Tongue (tissue), 2 donors: ENCODE measurements around the gene TARBP1. TPM values are rescaled to one million over a fixed set of nuclear protein-coding genes. Genes with fewer than 3 reads are reported as not detected.
"Not testable (repeated sequence)": the region's sequence is repeated elsewhere in the genome, so short reads cannot be mapped to it uniquely, and the experiment has no call there.

Experiments used
- DNase-seq: peaks from one replicate; pipeline ENCODE4 v3.0.0-alpha.2; 2015
- total RNA-seq: library from RNA; depleted of rRNA; stranded (reverse); fragments of >200 nt; gene quantifications from one replicate; pipeline ENCODE4 v1.2.3, GENCODE V29; 2014

The TARBP1 gene, protein sequence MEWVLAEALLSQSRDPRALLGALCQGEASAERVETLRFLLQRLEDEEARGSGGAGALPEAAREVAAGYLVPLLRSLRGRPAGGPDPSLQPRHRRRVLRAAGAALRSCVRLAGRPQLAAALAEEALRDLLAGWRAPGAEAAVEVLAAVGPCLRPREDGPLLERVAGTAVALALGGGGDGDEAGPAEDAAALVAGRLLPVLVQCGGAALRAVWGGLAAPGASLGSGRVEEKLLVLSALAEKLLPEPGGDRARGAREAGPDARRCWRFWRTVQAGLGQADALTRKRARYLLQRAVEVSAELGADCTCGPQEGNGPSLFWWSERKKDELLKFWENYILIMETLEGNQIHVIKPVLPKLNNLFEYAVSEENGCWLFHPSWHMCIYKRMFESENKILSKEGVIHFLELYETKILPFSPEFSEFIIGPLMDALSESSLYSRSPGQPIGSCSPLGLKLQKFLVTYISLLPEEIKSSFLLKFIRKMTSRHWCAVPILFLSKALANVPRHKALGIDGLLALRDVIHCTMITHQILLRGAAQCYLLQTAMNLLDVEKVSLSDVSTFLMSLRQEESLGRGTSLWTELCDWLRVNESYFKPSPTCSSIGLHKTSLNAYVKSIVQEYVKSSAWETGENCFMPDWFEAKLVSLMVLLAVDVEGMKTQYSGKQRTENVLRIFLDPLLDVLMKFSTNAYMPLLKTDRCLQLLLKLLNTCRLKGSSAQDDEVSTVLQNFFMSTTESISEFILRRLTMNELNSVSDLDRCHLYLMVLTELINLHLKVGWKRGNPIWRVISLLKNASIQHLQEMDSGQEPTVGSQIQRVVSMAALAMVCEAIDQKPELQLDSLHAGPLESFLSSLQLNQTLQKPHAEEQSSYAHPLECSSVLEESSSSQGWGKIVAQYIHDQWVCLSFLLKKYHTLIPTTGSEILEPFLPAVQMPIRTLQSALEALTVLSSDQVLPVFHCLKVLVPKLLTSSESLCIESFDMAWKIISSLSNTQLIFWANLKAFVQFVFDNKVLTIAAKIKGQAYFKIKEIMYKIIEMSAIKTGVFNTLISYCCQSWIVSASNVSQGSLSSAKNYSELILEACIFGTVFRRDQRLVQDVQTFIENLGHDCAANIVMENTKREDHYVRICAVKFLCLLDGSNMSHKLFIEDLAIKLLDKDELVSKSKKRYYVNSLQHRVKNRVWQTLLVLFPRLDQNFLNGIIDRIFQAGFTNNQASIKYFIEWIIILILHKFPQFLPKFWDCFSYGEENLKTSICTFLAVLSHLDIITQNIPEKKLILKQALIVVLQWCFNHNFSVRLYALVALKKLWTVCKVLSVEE (N-terminal part only)
- 29.5 TPM for total RNA-seq

DNA sequence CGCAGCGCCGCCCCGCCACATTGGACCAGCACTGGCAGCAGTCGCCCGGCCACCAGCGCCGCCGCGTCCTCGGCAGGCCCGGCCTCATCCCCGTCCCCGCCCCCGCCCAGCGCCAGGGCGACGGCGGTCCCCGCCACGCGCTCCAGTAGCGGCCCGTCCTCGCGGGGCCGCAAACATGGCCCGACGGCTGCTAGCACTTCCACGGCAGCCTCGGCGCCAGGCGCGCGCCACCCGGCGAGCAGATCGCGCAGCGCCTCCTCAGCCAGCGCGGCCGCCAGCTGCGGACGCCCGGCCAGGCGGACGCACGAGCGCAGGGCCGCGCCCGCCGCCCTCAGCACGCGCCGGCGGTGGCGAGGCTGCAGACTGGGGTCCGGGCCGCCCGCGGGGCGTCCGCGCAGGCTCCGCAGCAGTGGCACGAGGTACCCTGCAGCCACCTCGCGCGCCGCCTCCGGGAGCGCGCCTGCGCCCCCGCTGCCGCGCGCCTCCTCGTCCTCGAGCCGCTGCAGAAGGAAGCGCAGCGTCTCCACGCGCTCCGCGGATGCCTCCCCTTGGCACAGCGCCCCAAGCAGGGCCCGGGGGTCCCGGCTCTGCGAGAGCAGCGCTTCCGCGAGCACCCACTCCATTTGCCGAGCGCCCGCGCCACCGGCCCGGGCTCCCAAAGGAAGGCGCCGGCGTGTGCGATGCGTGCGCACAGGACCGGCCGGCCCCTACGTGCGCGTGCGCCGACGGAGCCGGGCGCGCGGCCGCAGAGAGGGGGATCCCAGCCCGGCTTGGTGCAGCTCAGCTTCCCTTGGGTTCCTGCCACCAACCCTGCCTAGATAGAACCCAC lies at the start of gene TARBP1:
TSS of gene TARBP1 (minus strand) at position 699 of the 829 bp plus-strand sequence. CDS start at position 623, 76 bp downstream.
- DNase-seq = peak; percentile 88

DNA sequence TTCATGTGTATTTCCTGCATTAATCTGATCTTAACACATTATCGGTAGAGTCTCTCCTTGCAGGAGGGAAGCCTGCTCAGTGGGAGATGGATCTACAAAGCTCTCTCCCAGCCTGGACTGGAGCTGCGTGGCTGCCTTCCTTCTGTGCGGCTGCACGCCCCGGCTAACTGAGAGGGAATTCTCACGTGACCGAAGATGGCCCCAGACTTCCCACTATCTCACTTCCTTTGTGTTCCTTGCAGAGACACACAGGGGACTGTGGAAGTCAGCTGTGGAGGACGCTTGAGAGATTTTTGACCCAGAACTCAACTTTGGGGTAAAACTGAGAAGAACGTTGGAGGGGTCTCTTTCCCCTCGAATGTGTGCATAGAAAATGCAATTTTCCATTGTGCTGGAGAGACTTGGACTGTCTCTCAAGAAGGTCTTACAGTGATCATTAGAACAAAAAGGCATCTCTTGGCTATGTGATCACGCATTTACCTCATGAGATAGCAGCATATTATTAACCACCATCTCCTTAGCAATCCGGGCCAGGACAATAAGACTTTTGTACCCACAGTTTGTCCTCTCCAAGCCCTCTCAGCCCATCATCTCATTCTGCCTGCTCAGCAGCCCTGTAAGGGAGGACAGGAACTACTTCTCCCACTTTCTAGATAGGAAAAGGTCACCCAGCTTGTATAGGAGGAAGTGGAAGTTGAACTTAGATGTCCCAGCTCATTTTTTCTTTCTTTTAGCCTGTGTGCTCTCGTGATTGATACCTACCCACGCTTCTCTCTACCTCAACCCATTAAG lies 49.3 kb upstream of the TARBP1 start:
- no peak for DNase-seq

DNA sequence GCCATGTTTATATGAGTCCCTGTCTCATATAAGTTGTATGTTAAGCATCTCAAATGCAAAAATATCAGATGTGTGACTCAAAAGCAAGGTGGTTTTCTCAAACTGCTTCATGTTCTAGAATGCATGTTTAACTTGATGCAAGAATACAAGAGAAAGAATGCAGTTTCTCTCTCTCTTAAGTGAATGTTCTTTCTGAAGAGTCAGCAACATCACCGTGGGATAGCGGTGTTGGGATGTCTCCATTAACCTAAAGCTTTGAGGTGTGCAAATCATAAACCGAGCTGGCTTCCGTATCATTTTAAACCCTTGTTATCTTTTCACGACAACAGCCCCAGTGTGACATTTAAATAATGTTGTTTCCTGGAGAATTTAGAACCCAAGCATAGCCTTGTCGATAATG lies 48.4 kb upstream of the TARBP1 start:
- DNase-seq = no peak

DNA sequence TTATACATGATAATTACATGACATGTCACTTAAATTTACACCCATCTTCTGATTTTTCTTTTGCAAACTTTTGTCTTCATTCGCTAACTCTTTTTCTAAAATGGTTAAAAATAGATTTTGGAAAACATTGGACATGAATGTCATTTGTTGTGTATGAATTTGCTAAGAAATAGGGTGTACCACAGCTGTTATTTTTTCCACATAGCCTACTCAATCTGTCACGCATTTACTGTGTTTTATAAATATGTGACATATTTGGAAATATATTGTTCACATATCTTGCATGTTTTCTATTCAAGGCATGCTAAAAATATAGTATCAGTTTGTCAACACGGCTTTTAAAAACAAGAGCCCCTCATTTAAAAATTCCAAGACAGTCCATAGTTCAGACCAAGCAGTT lies 47.9 kb upstream of the TARBP1 start:
- DNase-seq = no peak

DNA sequence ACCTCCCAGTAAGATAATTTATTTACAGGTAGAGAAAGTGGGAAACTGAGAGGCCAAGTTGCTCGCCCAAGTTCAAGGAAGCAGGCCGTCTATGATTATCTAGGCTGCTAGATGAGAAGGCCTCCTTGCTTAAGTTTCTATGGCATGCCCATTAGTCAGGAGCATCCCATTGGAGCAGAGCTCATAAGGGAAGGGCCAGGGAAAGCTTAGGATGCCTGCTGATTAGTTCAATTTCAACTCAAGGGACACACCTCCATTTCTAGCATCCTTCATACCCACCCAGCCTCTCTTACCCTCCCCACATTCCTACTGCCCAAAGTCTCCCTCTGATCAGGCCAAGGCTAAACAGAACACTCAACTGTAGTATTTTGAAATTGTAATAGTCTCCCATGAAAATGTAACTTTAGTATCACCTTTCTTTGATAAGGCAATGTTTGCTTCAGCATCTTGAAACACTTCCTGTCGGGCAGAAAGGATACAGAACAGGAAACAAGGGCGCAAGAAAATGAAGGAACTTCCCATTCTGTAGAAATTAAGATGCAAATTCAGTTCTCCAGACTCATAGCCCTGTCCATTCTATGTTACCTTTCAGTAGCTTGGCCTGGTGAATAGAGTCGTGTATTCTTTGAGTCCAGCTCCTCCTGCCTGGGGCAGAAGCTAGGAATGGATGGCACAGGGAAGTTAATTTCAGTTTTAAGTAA lies 46.3 kb upstream of the TARBP1 start:
- DNase-seq = no peak

DNA sequence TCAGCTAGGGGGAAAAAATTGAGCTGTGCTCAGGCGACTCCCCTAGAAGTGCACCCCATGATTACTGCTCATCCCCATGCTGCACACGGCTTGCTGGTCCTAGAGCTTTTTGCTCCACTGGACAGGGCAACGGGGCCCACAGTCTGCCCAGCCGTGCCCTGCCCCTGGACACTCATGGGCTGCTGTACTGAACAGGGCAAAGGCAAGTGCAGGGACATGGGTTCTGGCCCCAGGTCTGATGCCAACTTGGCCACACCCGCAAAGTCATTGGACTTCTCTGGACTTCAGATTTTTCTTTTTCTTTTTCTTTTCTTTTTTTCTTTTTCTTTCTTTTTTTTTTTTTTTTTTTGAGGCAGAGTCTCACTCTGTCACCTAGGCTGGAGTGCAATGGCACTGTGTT lies 42.9 kb upstream of the TARBP1 start:
- DNase-seq = no peak

DNA sequence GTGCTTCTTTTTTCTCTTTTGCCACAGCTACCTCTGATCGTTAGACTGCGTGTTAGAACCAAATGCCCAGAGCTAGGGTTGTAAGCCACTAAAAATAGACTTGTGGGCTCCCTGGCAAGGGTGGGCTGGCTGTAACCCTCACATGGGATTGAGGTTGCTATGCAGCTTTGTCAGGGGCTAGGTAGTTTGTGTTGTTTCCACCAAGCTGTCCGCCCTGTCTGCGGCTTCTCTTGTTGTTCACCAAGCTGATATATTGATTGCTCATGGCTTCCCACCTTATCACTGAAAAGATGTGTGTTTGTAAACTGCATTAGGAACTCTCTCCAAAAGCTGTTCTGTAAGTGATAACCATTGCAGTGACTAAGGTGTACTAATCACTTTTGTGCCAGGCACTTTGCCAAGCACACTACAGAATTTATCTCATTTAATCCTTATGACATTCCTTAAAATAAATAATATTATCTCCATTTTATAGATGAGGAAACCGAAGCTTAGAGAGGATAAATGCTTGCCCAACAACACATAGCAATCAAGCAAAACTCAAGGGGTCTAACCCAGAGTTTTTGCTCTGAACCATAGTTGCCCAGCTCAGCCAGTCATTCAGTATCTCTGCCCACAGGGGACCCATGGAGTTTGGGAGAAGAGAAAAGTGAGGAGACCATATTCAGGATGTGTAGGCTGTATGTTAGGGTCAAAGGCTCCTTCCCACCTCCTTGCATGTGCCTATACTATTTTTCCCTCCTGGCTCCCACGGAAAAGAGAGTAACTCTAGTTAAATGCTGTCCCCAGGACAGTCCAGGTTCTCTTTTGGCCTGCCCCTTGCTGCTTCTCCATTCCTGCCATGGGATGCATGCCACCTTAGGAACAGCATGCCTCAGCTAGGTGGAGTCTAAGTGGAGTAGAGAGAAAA lies 42.2 kb upstream of the TARBP1 start:
- DNase-seq = no peak

DNA sequence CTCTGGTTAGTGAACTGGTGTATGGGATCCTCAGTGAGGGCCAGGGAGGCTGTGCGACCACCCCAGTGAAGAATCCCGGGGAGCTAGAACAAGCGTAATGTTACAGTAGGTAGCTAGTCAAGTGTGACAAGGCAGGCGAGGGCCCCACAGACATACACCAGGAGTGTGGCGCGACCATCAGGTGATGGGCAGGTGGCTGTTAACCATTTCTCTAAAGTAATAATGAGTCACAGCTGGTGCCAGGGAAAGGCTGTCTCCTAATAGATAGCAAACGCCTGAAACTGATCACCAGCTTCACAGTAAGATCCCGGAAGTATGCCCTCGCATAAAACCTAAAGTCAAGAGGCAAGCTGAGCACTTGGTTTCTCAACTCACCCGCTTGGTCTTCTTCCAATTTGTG lies 40.5 kb upstream of the TARBP1 start:
- DNase-seq = no peak

DNA sequence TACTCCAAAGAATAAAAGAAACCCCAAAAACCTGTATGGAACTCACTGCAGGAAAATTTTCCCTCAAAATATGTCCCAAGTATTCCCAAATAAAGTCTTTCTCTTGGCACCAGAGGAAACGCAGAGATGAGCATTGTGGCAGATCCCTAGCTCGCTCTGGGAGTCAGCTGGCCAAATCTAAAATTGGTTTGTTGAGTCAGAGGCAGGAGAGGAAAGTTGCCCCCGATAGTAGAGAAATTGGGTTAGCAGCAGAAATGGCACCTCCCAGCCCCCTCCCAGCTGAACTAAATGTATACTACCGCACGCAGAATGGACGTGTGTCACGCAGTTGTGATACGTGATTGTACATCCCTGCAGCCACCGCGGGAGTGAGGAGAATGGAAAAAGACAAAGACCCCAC lies 39.9 kb upstream of the TARBP1 start:
- DNase-seq = no peak

DNA sequence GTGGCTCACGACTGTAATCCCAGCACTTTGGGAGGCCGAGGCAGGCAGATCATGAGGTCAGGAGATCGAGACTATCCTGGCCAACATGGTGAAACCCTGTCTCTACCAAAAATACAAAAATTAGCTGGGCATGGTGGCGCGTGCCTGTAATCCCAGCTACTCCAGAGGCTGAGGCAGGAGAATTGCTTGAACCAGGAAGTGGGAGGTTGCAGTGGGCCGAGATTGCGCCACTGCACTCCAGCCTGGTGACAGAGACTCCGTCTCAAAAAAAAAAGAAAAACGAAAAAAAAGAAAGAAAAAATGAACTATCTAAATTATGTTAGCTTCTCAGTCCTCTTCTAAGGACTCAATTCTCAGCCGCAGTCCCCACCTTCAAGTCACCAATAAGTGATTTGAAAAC lies 39.1 kb upstream of the TARBP1 start:
- DNase-seq = not testable (repeated sequence)

DNA sequence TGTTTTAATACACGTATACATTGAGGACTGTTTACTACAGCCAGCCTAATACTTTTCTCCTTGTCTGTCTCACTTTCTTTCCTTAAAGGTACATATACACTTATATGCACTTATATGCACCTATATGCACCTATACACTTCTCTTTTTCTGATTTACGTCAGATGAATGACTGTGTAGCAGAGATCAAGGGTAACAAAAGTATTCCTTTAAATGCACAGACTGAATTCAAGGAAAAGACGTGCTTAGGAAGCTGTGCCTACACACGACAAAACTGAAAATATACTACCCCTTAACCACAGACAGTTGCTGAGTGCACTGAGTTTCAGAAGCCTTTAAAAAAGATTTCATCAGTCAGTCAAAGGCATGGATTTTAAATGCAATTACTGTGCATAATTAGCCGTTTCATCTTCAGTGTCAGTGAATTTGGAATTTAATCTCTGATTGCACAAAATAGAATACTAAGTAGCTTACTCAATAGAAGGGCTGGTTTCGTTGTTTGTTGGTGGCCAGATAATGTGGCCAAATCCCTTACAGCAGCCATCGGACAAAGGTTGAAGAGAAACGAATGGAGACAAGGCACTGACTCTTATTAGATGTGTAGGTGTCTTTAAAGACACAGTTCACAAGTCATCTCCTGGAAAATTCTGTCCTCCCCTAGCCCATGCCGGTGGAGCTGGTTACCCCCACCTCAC lies 38.3 kb upstream of the TARBP1 start:
- no peak for DNase-seq

DNA sequence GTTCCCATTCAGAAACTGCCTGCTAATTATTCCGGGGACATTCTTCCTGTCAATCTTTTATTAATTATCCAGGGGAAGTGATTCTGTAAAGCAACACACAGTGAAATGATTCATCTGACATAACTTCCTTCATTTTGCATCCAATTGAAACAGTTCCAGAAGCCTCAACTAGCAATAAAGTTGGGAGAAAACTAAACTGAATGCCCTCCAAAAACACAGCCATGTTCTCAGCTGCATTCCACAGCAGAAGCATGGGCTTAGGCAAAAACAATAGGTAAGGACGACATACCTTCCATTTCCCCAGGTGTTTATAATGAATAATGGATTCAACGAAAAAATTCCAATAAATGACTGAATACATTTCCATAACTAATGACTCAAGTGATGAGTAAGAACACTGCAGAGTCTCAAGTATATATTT lies 36.9 kb upstream of the TARBP1 start:
- DNase-seq = peak; percentile 31

DNA sequence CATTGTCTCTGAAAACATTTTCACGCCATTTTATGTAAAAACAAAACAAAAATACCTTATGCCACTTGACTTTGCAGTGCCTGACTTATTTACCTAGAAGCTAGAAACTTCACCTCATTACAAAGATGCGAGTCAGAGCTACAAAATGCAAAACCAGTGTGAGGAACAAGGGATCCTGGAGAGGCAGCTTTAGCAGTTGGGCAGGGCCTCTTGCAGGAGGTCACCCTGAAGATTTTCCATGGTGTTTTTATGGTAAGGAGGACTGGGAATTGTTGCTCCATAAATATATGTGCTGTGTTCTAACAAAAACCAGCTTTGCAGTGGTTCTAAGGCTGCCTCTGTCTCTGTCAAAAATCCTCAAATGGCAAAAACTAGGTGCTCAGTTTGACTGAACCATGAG lies 36.4 kb upstream of the TARBP1 start:
- DNase-seq = peak; percentile 15

DNA sequence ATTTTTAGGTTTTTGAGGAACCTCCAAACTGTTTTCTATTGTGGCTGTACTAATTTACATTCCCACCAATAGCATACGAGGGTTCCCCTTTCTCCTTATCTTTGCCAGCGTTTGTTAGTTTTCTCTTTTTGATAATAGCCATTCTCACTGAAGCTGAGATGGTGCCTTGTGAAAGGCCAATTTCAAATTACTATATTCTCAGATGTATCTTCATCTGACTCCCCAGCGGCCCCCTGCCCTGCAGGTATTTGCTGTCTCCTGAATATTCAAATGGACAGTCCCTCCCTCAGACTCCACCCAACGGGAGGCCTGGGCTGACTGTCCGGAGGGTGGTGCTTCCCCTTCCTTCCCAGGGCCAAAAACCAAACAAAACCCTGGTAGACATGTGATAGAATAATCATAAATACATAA lies 33.5 kb upstream of the TARBP1 start:
- no peak for DNase-seq

DNA sequence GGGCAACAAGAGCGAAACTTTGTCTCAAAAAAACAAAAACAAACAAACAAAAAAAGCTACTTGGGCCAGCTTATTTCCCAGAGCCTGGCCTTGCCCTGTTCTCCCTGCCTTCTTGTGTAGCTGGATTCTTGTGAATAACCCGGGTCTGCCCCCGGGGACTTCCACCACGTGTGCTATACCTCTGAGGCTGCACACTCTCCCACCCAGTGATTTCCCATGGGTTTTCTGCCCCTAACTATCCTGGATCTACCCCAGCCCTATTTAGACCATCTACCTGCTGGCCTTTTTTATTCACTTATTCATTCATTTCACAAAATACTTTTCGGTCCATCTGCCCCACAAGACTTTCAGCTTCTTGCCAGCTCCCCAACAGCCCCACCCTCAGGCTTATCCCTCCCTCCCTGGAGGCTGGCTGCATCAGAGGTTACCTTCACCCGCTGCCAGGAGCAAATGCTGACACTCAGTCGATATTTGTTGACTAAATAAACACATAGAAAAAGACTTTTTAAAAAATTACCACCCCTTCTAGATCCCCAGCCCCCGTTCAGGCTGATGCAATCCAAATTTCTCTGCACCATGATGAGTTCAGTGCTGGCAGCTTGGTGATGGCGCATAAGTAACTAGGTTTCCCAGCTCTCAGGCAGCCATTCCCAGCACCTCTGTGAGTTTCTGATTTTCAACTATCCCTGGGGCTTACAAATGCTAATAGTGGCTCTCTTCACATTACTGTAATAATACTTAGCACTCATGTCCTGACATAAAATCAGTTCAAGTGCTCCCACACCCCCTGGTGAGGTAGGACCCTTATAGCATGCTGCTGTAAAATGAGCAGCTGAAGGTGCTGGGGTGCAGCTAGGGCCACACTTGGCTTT lies 30.7 kb upstream of the TARBP1 start:
- DNase-seq = peak; percentile 24

DNA sequence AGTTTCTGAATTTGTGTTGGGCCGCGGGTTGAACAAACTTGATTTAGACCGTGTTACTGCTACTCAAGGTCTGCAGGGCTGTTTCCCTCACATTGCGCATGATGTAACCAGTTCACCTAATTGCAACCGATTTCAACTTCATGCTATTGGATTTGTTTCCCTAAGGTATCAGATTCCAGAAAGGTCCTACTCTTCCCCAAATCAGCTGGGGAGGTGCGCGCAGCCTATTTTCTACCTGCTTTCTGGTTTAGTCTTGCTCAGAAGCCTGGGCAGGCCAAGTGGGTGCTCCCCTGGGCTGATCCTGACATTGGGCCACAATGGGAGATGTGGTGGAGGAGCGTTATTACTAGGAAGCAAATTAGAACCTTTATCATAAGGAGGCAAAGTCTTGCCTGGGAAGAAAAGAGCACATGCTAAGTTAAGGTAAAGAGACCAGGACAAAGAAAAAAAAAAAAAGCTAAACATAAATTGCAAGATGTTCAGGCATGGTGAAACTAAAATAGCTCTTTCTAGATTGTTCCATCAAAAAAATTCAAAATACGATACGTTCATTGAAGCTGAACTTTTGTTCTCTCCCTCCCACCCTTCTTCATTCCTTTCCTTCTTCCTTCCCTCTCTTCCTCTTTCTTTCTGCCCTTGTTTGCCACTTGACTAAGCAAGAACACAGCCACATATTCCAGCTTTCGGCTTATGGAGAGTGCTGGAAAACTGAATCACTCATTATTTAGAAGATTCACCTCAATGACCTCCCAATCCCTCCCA lies 28.8 kb upstream of the TARBP1 start:
- no peak for DNase-seq
